Small intestine (tissue), 7 donors: Measurements from ENCODE around the gene ARAP3. TPM values are rescaled to one million over a fixed set of nuclear protein-coding genes. Genes with fewer than 3 reads are reported as not detected.
A peak's percentile ranks its signal among the peaks of the same experiment; 100 is the strongest.

Source experiments
- DNase-seq, 2 donors: peaks; one replicate each; pipeline versions ENCODE4 v3.0.0 to v3.0.0-alpha.2; 2013
- FAIRE-seq: peaks from 2 replicates; lab custom pipeline; 2012; peaks lifted over from hg19 to GRCh38; lab: Jason Lieb, UNC
- H3K27ac ChIP-seq, 3 donors: one replicate each; pipeline ENCODE4 v1.5.1; 2013; ENCODE audit warnings: low read length in 2 of 3, mild to moderate bottlenecking in 2 of 3, control low read depth in 1 of 3, inconsistent platforms in 1 of 3, low read depth in 1 of 3, moderate library complexity in 1 of 3
- H3K27me3 ChIP-seq, 3 donors: one replicate each; pipeline ENCODE4 v1.6.1; 2013; ENCODE audit warnings: low read length in 3 of 3, inconsistent platforms in 1 of 3; ENCODE audit not compliant: control insufficient read depth in 3 of 3, insufficient read depth in 3 of 3
- H3K36me3 ChIP-seq, 3 donors: one replicate each; pipeline ENCODE4 v1.6.1; 2013; ENCODE audit warnings: low read length in 3 of 3, inconsistent platforms in 1 of 3, low read depth in 1 of 3, mild to moderate bottlenecking in 1 of 3, moderate library complexity in 1 of 3; ENCODE audit not compliant: control insufficient read depth in 3 of 3, insufficient read depth in 2 of 3
- H3K4me1 ChIP-seq, 3 donors: one replicate each; pipeline ENCODE4 v1.6.1; 2013; ENCODE audit warnings: low read length in 2 of 3, inconsistent platforms in 1 of 3, low read depth in 1 of 3, mild to moderate bottlenecking in 1 of 3, moderate library complexity in 1 of 3; ENCODE audit not compliant: control insufficient read depth in 3 of 3, insufficient read depth in 2 of 3
- H3K4me3 ChIP-seq, 3 donors: one replicate each; pipeline ENCODE4 v1.5.1; 2013; ENCODE audit warnings: low read length in 3 of 3, control low read depth in 1 of 3, inconsistent platforms in 1 of 3, low read depth in 1 of 3, mild to moderate bottlenecking in 1 of 3, moderate library complexity in 1 of 3
- H3K9me3 ChIP-seq, 2 donors: one replicate each; pipeline ENCODE4 v1.6.1; 2013; ENCODE audit warnings: low read depth in 1 of 2, low read length in 1 of 2; ENCODE audit not compliant: control insufficient read depth in 2 of 2, insufficient read depth in 1 of 2
- WGBS, 3 donors: extraction: QIAGEN DNeasy Blood & Tissue Kit; methylation state at CpG; one replicate each; pipeline ENCODE4 v1.1.7; 2013; 5-methylcytosine and 5-hydroxymethylcytosine counted together
- polyA plus RNA-seq, 4 donors: library from polyadenylated mRNA; stranded (reverse) in 3 of 4; unstranded in 1 of 4; fragments of 200-250 nt in 3 of 4; fragments of 120-200 nt in 1 of 4; gene quantifications; one replicate each; pipeline versions ENCODE4 v1.2.1 to v1.2.3, GENCODE V29; 2013
- donor health status: healthy with polysubstance abuse.
- donor health status: control.
- donor health status: control.
- donor health status: Bipolar disorder and iron deficiency.
- donor health status: healthy.

ARAP3 gene
- polyA plus RNA-seq, 4 donors: 0.45 to 14.2 (median 4.6) TPM

DNA sequence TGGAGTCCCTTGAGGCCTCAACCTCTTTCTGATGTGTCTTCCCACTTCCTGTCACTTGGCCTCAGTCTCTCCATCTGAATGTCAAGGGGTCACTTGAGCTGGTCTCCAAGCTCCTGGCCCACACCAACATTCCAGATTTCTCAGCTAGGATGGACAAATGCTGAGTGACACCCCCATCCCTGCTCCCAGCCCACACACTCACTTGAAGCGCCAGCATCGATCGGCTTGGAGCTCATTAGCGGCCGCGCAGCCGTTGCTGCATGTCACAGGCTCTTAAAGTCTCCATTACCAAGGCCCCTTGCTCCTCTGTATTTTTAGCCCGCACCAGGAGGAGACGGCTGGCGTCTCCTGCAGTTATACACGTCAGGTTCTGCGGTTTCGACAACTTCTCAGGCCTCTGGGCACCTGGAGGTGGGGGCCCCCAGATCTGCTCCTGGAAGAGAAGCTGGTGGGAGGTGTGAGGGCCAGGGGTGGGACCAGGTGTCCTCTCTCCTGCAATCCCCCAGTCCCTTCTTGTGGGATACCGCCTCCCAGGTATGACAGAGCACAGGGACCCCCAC, 33.4 kb upstream of the ARAP3 start:
- no peak overlapping the region for H3K4me3 ChIP-seq
- 75 to 86% (median 84%) methylated on average over 14 of the region's 14 CpGs for WGBS, 3 donors
- no peaks in the 10 kb centered on the region for H3K9me3 ChIP-seq
- H3K27me3 ChIP-seq: peaks cover 0 to 5% (median 5%) of the 10 kb centered on the region in 3 donors
- no peaks in the 10 kb centered on the region for H3K36me3 ChIP-seq
- DNase-seq (no peak), FAIRE-seq (no peak)
- H3K4me1 ChIP-seq: peaks cover 0 to 5% (median 0%) of the 10 kb centered on the region in 3 donors
- H3K27ac ChIP-seq: no peak overlapping the region

DNA sequence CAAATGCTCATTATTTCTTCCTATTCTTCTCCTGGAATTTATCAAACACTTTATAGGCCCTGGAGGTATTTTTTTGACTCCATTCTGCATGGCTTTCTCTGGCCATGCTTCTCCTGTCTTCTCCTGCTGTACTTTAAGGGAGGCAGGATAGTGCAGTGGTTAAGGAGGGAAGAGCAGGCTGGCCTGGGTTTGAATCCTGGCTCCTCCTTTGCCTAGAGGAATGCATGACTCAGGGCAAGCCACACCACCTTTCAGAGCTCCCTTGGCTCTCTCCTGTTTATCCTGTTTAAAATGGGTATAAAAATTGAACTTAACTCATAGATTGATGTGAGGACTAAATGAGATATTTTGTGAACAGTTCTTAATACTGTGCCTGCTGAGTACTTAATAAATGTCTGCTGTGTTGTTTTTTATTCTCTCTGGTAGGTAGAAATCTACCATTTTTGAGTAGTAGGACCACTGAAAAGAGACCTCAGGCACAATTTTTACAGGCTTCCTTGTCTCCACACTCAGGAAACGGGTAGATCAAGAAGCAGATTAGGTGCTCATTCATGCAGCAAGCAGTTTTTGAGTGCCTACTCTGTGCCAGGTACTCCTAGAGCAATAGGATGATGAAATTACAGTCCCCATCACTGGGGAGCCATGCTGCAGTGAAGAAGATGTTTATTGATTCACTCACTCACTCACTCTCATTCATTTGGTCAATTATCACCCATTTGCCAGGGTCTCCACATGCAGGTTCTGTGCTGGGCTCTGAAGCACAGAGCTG, 32.7 kb upstream of the ARAP3 start:
- DNase-seq (no peak), FAIRE-seq (no peak)
- Histone ChIP-seq H3K4me1 (peaks cover 0 to 5% (median 0%) of the 10 kb centered on the region in 3 donors), H3K27ac (no peak overlapping the region), H3K36me3 (no peaks in the 10 kb centered on the region), H3K4me3 (no peak overlapping the region), H3K27me3 (peaks cover 0 to 5% (median 5%) of the 10 kb centered on the region in 3 donors), H3K9me3 (no peaks in the 10 kb centered on the region)
- 62 to 70% (median 68%) methylated on average over 1 of the region's 1 CpG for WGBS, 3 donors

DNA sequence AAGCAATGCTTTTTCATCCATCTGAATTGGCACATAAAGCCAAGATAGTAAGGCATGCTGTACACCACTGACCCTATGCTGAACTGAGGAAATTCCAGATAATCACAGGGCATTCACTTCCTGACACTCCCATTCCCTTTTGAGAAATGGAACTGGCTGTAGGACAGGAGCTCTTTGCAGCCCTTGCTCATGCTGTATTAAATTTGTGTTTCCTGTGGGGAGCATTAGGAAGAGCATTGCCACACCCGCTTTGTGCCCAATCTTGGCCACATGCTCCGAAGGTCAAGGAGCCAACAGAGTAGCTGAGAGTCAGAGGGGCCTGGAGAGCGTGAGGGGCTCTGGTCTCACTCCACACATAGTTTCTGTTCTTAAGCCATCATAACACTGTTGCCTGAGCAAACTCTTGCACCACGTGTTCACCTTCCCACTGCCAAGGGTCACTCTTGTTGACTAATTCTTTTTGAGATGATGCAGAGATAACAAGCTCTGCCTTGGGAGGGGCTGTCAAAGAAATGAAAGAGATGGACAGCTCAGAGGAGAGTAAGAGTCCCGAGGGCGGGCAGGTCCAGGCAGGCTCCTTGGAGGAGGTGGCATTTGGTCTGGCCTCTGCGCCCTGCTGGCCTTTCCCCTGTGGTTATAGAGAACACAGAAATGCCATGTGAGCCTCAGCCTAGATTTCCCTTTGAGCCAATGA, 31.7 kb upstream of the ARAP3 start:
- Histone ChIP-seq H3K36me3 (no peaks in the 10 kb centered on the region), H3K9me3 (no peaks in the 10 kb centered on the region), H3K27ac (no peak overlapping the region), H3K4me3 (no peak overlapping the region), H3K4me1 (peaks cover 0 to 5% (median 0%) of the 10 kb centered on the region in 3 donors), H3K27me3 (peaks cover 0 to 5% (median 5%) of the 10 kb centered on the region in 3 donors)
- 59 to 65% (median 65%) methylated on average over 7 of the region's 7 CpGs for WGBS, 3 donors
- DNase-seq (peak in 1 of 2 donors; percentile 43), FAIRE-seq (no peak)

DNA sequence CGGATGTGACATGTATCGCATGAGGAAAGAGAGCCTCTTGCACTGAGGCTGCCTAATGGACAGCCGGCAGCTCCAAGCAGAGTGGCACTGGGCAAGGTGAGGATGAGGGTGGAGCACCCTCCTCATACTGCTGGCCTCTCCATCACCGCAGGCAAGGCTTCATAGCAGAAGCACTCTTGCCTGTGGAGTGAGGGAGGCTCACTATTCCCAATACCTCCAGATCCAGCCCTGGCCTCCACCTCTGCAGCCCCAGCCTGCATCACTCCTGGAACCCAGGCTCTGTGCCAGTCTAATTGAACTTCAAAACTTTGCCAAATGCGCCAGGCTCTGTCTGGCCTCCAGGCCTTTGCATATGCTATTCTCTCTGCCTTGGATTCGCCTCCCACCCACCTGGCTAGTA, 29.7 kb upstream of the ARAP3 start:
- Histone ChIP-seq H3K36me3 (no peaks in the 10 kb centered on the region), H3K4me3 (no peak overlapping the region), H3K27me3 (no peaks in the 10 kb centered on the region), H3K27ac (no peak overlapping the region), H3K9me3 (no peaks in the 10 kb centered on the region), H3K4me1 (peaks cover 0 to 5% (median 0%) of the 10 kb centered on the region in 3 donors)
- 89 to 92% (median 92%) methylated on average over 6 of the region's 6 CpGs for WGBS, 3 donors
- no peak for DNase-seq
- FAIRE-seq: no peak

DNA sequence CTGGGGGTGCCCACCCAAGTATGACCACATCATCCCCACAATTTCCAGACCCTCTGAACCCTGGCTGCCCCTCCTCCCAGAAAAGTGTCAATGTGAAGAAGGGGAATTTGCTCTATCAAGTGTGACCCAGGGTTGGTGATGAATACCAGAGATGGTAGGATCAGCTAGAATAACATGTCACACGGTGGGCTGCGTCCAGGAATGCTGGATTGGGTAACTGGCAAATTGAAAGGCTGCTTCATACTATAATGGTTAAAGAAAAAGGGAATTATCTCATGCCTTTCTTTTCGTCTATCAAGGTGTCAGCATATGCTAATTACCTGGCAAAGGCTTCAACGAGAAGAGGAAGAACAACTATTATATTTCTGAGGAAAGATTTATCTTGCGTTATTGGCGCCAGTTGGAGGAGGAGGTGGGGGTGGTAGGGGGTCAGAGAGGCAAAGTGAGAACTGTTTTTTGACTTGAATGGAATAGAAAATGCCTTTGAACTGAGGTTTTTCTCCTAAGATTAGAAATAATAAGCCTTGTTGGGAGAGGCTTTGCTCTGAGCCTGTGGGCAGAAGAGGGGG, 27.8 kb upstream of the ARAP3 start:
- Histone ChIP-seq H3K27ac (no peak overlapping the region), H3K9me3 (no peaks in the 10 kb centered on the region), H3K27me3 (no peaks in the 10 kb centered on the region), H3K4me1 (peaks cover 0 to 5% (median 0%) of the 10 kb centered on the region in 3 donors), H3K4me3 (no peak overlapping the region), H3K36me3 (no peaks in the 10 kb centered on the region)
- WGBS, 3 donors: 58 to 66% (median 64%) methylated on average over 6 of the region's 6 CpGs
- no peak for FAIRE-seq
- DNase-seq: no peak

DNA sequence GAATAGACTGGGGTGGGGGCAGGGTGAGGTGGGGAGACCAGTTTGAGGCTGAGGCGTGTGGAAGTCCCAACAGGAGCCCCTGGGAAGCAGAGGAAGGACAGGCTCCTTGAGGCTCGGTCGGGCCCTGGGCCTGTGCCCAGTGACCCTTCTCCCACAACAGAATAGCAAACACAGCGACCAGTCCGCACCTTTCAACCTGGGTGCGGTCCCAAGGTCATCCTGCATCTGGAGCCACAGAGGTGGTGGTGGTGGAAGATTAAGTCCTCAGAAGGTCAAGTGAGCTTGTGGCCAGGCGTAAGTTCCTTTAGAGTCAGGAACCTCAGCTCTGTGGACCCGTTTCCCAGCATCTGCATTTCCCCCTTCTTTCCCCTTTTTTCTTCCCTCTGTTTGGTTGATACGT, 26.0 kb upstream of the ARAP3 start:
- no peak overlapping the region for H3K27ac ChIP-seq
- 28 to 68% (median 50%) methylated on average over 6 to 9 of the region's 9 CpGs for WGBS, 3 donors
- no peaks in the 10 kb centered on the region for H3K36me3 ChIP-seq
- H3K27me3 ChIP-seq: peaks cover 0 to 10% (median 4%) of the 10 kb centered on the region in 3 donors
- peak in 1 of 2 donors; percentile 22 for DNase-seq
- H3K4me1 ChIP-seq: peaks cover 0 to 5% (median 0%) of the 10 kb centered on the region in 3 donors
- FAIRE-seq: no peak
- H3K9me3 ChIP-seq: no peaks in the 10 kb centered on the region
- H3K4me3 ChIP-seq: no peak overlapping the region

DNA sequence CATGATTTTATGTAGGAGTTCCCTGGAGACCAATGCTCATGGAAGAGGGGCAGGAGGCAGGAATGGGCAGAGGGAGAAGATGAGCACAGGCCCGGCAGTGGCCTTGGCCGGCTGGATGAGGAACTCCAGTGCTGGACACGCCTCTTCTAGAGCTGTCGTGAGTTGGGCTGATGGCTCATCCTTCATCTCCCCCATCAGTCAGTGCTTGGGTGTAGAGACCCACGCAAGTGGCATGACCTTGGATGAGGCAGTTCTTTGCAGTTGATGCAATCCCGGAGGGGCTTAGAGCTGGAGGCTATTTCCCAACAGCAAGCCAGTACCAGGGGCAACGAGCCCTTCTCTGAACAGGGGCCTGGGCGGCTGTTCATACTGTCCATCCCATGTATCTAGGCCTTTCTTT, 25.5 kb upstream of the ARAP3 start:
- 80 to 89% (median 86%) methylated on average over 8 of the region's 8 CpGs for WGBS, 3 donors
- no peak for FAIRE-seq
- H3K27me3 ChIP-seq: peaks cover 0 to 15% (median 4%) of the 10 kb centered on the region in 3 donors

DNA sequence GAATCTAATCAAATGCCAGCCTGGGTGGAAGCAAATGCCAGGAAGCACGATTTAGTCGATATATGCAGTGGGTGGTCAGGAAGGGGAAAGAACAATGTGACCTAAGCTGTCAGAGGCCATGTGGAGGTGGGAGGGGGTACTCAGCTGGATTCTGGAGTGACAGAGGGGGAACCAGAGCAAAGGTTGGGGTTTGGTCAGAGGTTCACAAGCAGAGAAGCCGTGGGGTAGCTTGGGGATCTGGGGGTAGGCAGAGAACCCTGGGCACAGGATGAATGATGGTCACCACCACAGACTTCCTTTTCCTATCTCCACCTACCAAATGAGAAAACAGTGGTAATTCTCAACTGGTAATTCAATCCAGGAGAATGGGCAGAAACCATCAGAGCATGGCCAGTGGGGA, 24.1 kb upstream of the ARAP3 start:
- FAIRE-seq: no peak
- H3K36me3 ChIP-seq: no peaks in the 10 kb centered on the region
- H3K4me3 ChIP-seq: no peak overlapping the region
- peaks cover 0 to 21% (median 0%) of the 10 kb centered on the region in 3 donors for H3K4me1 ChIP-seq
- H3K27me3 ChIP-seq: peaks cover 0 to 28% (median 7%) of the 10 kb centered on the region in 3 donors
- DNase-seq: no peak
- H3K27ac ChIP-seq: no peak overlapping the region
- 63 to 72% (median 68%) methylated on average over 3 of the region's 3 CpGs for WGBS, 3 donors
- H3K9me3 ChIP-seq: no peaks in the 10 kb centered on the region

More for the DNA sequence above, 25.5 kb upstream of the ARAP3 start:
- peaks cover 0 to 10% (median 0%) of the 10 kb centered on the region in 3 donors for H3K4me1 ChIP-seq
- H3K36me3 ChIP-seq: no peaks in the 10 kb centered on the region
- DNase-seq: no peak
- H3K27ac ChIP-seq: no peak overlapping the region
- H3K4me3 ChIP-seq: no peak overlapping the region
- H3K9me3 ChIP-seq: no peaks in the 10 kb centered on the region
